Astrocyte (in vitro differentiated cells and primary cell): Measurements from ENCODE around the gene TEX13B. TPM values are rescaled to one million over a fixed set of nuclear protein-coding genes. Genes with fewer than 3 reads are reported as not detected.
A peak's percentile ranks its signal among the peaks of the same experiment; 100 is the strongest.

ENCODE experiments used
- DNase-seq: peaks from one replicate; pipeline ENCODE4 v3.0.0-alpha.2; 2010; ENCODE audit warnings: low read depth
- FAIRE-seq: peaks from 2 replicates; lab custom pipeline; 2011; peaks lifted over from hg19 to GRCh38; lab: Jason Lieb, UNC
- H2AFZ ChIP-seq: 2 replicates; pipeline ENCODE4 v1.6.0; 2012; ENCODE audit warnings: low read depth, low read length, inconsistent platforms
- H3K27ac ChIP-seq: 2 replicates; pipeline ENCODE4 v1.5.1; 2011; ENCODE audit warnings: low read depth, low read length, inconsistent platforms
- H3K27me3 ChIP-seq: 2 replicates; pipeline ENCODE4 v1.6.0; 2011; ENCODE audit warnings: low read length, inconsistent platforms; ENCODE audit not compliant: insufficient read depth
- H3K36me3 ChIP-seq: 2 replicates; pipeline ENCODE4 v1.5.1; 2011; ENCODE audit warnings: low read length, inconsistent platforms; ENCODE audit not compliant: insufficient read depth
- H3K4me1 ChIP-seq: 2 replicates; pipeline ENCODE4 v1.5.1; 2011; ENCODE audit warnings: low read length, inconsistent platforms; ENCODE audit not compliant: insufficient read depth
- H3K4me2 ChIP-seq: 2 replicates; pipeline ENCODE4 v1.6.0; 2012; ENCODE audit warnings: low read length, inconsistent platforms
- H3K4me3 ChIP-seq: 2 replicates; pipeline ENCODE4 v1.5.1; 2011; ENCODE audit warnings: low read depth, mild to moderate bottlenecking, low read length, inconsistent platforms; ENCODE audit not compliant: insufficient read depth
- H3K79me2 ChIP-seq: 2 replicates; pipeline ENCODE4 v1.6.0; 2012; ENCODE audit warnings: mild to moderate bottlenecking, low read length, inconsistent platforms; ENCODE audit not compliant: insufficient read depth
- H3K9ac ChIP-seq: 2 replicates; pipeline ENCODE4 v1.6.0; 2012; ENCODE audit warnings: mild to moderate bottlenecking, low read length, inconsistent platforms
- H3K9me3 ChIP-seq: 2 replicates; pipeline ENCODE4 v1.5.1; 2012; ENCODE audit warnings: low read depth, mild to moderate bottlenecking, low read length, inconsistent platforms; ENCODE audit not compliant: insufficient read depth
- H4K20me1 ChIP-seq: 2 replicates; pipeline ENCODE4 v1.6.0; 2012; ENCODE audit warnings: low read length, inconsistent platforms; ENCODE audit not compliant: insufficient read depth
- H3K27ac Mint-ChIP-seq: one replicate; pipeline ENCODE4 v1.8.0; 2021; ENCODE audit warnings: mild to moderate bottlenecking, mixed read lengths; ENCODE audit not compliant: unreplicated experiment
- H3K27me3 Mint-ChIP-seq: one replicate; pipeline ENCODE4 v1.8.0; 2021; ENCODE audit warnings: low read depth, mixed read lengths; ENCODE audit not compliant: unreplicated experiment
- H3K36me3 Mint-ChIP-seq: one replicate; pipeline ENCODE4 v1.8.0; 2021; ENCODE audit warnings: low read depth, mixed read lengths; ENCODE audit not compliant: unreplicated experiment
- H3K4me1 Mint-ChIP-seq: one replicate; pipeline ENCODE4 v1.8.0; 2021; ENCODE audit warnings: low read depth, mixed read lengths; ENCODE audit not compliant: unreplicated experiment
- H3K4me3 Mint-ChIP-seq: one replicate; pipeline ENCODE4 v1.8.0; 2021; ENCODE audit warnings: mild to moderate bottlenecking, moderate library complexity, mixed read lengths; ENCODE audit not compliant: unreplicated experiment
- H3K9me3 Mint-ChIP-seq: one replicate; pipeline ENCODE4 v1.8.0; 2021; ENCODE audit warnings: mild to moderate bottlenecking, mixed read lengths; ENCODE audit not compliant: unreplicated experiment
- EZH2 ChIP-seq: IDR thresholded peaks from 2 replicates; pipeline ENCODE4 v1.6.1; 2012; ENCODE audit warnings: mild to moderate bottlenecking, low read length, inconsistent platforms; ENCODE audit not compliant: insufficient read depth
- total RNA-seq: library from RNA; stranded (reverse); gene quantifications from 2 replicates; pipeline ENCODE4 v1.2.1, GENCODE V29; 2021
- TF ChIP-seq, protein P1 (sequence below): IDR thresholded peaks from 2 replicates; pipeline ENCODE4 v1.5.1; 2011; ENCODE audit warnings: low read depth, mild to moderate bottlenecking, inconsistent platforms, low read length, moderate library complexity; ENCODE audit not compliant: insufficient read depth

TEX13B gene
- total RNA-seq, 1 donor from 2014 or later, result not detected

DNA sequence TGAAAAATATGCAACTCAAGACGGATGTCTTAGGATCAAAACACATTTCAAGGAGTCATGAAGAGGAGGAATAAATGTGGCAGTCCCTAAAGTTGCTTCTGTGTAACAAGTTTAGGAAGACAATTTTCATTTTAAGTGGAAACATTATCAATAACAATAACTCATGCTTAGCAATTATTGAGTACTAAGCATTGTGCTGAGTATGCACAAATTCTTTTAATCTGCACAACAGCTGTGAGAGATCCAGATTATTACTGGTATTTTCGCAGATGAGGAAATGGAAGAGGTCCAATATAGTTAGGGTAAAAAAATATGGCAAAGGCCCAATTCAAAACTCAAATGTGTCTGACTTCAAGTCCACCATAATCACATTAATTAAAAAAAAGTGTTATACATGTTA, 2.9 kb upstream of the TEX13B start:
- H3K27ac ChIP-seq, result no peak overlapping the region
- Mint-ChIP-seq H3K4me1 (peaks cover 6% of the 10 kb centered on the region), H3K4me3 (no peak overlapping the region), H3K27me3 (no peaks in the 10 kb centered on the region), H3K36me3 (no peaks in the 10 kb centered on the region), H3K27ac (no peak overlapping the region), H3K9me3 (no peaks in the 10 kb centered on the region)
- no peaks in the 10 kb centered on the region for H3K4me1 ChIP-seq
- H3K9ac ChIP-seq, result no peak overlapping the region
- TF ChIP-seq EZH2, result no peak
- TF ChIP-seq, protein P1, sequence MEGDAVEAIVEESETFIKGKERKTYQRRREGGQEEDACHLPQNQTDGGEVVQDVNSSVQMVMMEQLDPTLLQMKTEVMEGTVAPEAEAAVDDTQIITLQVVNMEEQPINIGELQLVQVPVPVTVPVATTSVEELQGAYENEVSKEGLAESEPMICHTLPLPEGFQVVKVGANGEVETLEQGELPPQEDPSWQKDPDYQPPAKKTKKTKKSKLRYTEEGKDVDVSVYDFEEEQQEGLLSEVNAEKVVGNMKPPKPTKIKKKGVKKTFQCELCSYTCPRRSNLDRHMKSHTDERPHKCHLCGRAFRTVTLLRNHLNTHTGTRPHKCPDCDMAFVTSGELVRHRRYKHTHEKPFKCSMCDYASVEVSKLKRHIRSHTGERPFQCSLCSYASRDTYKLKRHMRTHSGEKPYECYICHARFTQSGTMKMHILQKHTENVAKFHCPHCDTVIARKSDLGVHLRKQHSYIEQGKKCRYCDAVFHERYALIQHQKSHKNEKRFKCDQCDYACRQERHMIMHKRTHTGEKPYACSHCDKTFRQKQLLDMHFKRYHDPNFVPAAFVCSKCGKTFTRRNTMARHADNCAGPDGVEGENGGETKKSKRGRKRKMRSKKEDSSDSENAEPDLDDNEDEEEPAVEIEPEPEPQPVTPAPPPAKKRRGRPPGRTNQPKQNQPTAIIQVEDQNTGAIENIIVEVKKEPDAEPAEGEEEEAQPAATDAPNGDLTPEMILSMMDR, result no peak
- H3K79me2 ChIP-seq, result no peaks in the 10 kb centered on the region
- FAIRE-seq (peak; percentile 73), DNase-seq (no peak)
- no peaks in the 10 kb centered on the region for H3K9me3 ChIP-seq
- no peak overlapping the region for H3K4me3 ChIP-seq
- no peaks in the 10 kb centered on the region for H3K36me3 ChIP-seq
- no peaks in the 10 kb centered on the region for H3K27me3 ChIP-seq
- H3K4me2 ChIP-seq, result no peak overlapping the region
- H4K20me1 ChIP-seq, result no peaks in the 10 kb centered on the region
- no peak overlapping the region for H2AFZ ChIP-seq

DNA sequence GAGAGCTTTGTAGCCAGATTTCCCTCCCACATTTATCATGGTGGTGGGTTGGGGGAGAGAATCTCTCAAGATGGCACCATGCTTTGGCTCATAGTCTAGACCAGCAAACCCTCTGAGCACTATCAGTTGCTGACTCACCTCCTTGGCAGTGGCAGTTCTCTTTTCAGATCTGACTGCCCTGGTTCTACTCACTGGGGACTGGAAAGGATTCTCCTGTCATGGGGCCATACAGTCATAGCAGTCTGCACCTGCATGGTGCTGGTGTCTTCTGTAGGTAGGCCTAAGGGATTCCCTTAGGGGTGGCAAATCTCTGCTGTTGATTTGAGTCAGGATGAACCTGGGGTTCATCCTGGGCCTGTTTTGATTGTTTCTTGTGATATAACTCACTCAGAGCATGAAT, 2.6 kb downstream of the TEX13B start:
- Histone ChIP-seq H3K4me2 (no peak overlapping the region), H3K27me3 (no peaks in the 10 kb centered on the region), H3K36me3 (no peaks in the 10 kb centered on the region), H3K9me3 (no peaks in the 10 kb centered on the region), H3K27ac (no peak overlapping the region), H3K4me3 (no peak overlapping the region), H3K9ac (no peak overlapping the region), H3K4me1 (no peaks in the 10 kb centered on the region), H4K20me1 (no peaks in the 10 kb centered on the region), H3K79me2 (no peaks in the 10 kb centered on the region), H2AFZ (no peak overlapping the region)
- no peak overlapping the region for H3K4me3 Mint-ChIP-seq
- no peak for DNase-seq
- no peaks in the 10 kb centered on the region for H3K9me3 Mint-ChIP-seq
- H3K36me3 Mint-ChIP-seq, result no peaks in the 10 kb centered on the region
- H3K4me1 Mint-ChIP-seq, result peaks cover under 1% of the 10 kb centered on the region
- TF ChIP-seq EZH2, result no peak
- TF ChIP-seq, protein P1, result no peak
- H3K27ac Mint-ChIP-seq, result no peak overlapping the region
- FAIRE-seq, result peak; percentile 88
- no peaks in the 10 kb centered on the region for H3K27me3 Mint-ChIP-seq

DNA sequence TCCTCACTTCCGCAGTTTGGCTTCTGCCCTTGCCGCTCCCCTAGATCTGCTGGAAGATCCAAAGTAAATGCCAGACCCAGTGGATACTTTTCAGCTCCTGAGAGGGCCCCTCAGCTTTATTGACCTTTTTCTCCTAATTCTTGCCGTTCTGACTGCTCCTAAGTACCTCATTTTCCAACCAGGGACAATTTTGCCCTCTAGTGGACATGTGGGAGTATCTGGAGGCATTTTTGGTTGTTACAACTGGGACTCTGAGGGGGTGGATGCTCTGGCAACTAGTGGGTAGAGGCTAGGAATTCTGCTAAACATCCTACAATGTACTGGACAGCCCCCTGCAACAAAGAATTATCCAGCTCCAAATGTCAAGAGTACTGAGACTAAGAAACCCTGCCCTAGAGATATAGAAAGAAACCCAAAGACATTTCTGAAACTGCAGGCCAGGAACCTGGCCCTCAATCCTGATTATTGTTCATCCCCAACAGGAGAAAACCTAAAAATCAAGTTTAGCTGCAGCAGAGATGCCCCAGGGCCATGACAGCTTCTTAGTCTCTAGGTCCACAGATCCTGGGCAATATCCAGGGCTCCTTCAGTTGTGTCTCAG, 3.4 kb downstream of the TEX13B start:
- H3K4me2 ChIP-seq, result no peak overlapping the region

More for the DNA sequence above, 3.4 kb downstream of the TEX13B start:
- Mint-ChIP-seq H3K4me3 (no peak overlapping the region), H3K27ac (no peak overlapping the region), H3K36me3 (no peaks in the 10 kb centered on the region), H3K27me3 (no peaks in the 10 kb centered on the region), H3K9me3 (no peaks in the 10 kb centered on the region), H3K4me1 (no peaks in the 10 kb centered on the region)
- H3K9me3 ChIP-seq, result no peaks in the 10 kb centered on the region
- DNase-seq (no peak), FAIRE-seq (peak; percentile 59)
- H3K36me3 ChIP-seq, result no peaks in the 10 kb centered on the region
- H3K4me1 ChIP-seq, result no peaks in the 10 kb centered on the region
- H3K79me2 ChIP-seq, result no peaks in the 10 kb centered on the region
- no peak overlapping the region for H3K9ac ChIP-seq
- no peaks in the 10 kb centered on the region for H4K20me1 ChIP-seq
- no peak overlapping the region for H2AFZ ChIP-seq
- no peaks in the 10 kb centered on the region for H3K27me3 ChIP-seq
- TF ChIP-seq EZH2, result no peak
- TF ChIP-seq, protein P1, result peak; percentile 35
- no peak overlapping the region for H3K4me3 ChIP-seq
- no peak overlapping the region for H3K27ac ChIP-seq
